ENCODE results near the gene ZNF266. TPM values are rescaled to one million over a fixed set of nuclear protein-coding genes. Genes with fewer than 3 reads are reported as not detected.

ZNF266 gene
- total RNA-seq: 10.4 TPM
- long read RNA-seq, partial matches to known transcripts: 0 of 12 reads
- long read RNA-seq, other reads (novel, unspliced or antisense): 8 of 12 reads

DNA sequence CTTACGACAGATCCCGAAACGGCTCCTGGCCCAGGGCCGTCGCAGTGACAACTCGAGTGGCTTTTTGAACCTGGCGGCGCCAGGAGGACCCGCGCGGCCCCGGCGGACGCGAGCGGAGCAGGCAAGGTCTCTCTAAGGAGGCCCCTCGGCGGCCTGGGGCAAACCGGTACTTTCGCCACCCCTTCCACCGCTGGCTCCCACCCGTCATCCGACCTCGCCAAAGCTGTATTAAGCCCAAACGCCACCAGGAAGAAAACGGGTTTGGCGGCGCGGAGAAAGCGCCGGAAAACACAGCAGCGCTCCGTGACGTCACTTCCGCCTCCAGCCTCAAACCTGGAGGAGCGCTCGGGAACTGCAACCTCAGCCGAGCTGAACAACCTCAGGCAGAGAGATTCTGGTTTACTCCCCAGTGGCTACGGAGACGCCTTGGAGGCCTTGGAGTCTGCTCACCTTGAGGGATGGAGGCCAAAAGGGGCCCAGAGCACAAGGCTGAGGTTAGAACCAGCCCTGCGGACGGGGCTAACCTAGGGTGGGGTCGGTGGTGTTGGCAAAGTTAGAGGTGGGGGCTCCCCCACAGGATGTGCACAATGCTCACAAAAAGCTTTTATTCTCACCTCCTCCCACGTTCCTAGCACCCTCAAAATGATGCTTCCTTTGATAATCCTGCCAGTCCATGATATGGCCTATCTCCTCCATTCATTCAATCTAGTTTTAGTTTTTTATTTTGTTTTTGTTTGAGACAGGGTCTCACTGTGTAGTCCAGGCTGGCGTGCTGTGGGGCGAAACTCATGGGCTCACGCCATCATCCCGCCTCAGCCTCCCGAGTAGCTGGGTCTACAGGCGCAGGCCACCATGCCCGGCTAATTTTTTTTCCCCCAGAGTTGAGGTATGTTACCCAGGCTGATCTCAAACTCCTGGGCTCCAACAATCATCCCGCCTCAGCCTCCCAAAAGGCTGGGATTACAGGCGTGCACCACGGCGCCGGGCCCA, at the start of gene ZNF266:
Gene ZNF266 (minus strand): TSS at position 295 of the 990 bp plus-strand sequence. CDS start 15,484 bp downstream, outside the sequence.
- ATAC-seq (ENCODE audit: poor library complexity) (peak; percentile 98), DNase-seq (peak; percentile 93)
- intact Hi-C loops (cut with DNase I): no loop called here

DNA sequence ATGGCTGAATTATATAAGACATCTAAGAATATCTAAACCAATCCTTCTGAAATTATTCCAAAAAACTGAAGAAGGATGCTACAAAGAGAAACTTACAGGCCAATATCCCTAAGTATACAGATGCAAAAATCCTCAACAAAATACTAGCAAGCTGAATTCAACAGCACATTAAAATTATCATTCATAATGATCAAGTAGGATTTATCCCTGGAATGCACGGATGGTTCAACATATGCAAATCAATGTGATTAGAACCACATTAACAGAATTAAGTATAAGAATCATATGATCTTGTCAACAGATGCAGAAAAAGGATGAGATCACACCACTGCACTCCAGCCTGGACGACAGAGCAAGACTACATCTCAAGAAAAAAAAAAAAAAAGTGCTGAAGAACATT, 49.8 kb upstream of the ZNF266 start:
- ATAC-seq (ENCODE audit: poor library complexity) (no peak), DNase-seq (no peak)
- intact Hi-C loops (cut with DNase I): no loop called here

DNA sequence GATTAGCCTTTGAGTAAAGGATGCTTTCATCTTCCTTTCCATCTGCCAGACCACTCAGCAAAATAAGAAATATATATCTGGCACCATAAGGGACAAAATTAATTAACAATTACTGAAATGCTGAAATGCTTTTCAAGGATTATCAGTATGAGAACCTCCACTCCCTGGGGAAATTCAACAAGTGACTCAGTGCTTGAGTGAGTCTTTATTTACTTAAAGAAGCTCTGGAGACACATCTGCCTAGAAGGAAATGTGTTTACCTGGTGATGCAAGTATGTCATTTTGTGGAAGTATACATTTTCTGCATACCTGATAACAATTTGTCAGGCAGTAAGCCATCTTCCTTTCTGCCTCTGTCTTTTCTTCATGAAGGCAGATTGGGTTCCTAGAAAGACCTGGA, 39.6 kb upstream of the ZNF266 start:
- no peak for ATAC-seq (ENCODE audit: poor library complexity)
- intact Hi-C loops (cut with DNase I): no loop called here
- DNase-seq: no peak

DNA sequence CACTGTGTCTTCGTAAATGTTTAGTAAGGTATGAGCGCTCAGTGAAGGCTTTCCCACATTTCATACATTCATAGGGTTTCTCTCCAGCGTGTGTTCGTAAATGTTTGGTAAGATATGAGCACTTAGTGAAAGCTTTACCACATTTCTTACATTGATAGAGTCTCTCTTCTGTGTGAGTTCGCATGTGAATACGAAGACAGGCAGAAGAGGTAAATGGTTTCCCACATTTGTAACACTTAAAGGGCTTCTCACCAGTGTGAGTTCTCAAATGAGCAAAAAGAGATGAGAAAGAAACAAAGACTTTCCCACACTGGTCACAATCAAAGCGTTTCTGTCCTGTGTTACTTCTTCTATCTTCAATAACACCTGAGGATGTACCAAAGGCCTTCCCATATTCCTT, 31.8 kb upstream of the ZNF266 start:
- intact Hi-C loops (cut with DNase I): no loop called here
- ATAC-seq (ENCODE audit: poor library complexity) (no peak), DNase-seq (no peak)

DNA sequence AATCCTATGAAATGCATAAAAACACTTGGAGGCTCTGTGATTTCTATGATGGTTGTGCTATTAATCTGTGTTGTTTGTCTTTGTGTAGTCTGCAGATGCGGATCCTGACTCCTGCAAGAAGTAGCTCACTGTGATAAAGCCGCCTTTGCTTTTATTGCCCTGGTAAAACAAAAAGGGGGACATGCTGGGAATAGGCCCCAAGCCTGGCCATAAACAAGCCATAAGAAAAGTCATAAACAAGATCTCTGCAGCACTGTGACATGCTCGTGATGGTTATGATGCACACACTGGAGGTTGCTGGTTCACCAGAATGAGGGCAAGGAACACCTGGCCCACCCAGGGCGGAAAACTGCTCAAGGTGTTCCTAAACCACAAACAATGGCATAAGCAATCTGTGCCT, 26.6 kb upstream of the ZNF266 start:
- DNase-seq (no peak), ATAC-seq (ENCODE audit: poor library complexity) (no peak)
- intact Hi-C loops (cut with DNase I): no loop called here

DNA sequence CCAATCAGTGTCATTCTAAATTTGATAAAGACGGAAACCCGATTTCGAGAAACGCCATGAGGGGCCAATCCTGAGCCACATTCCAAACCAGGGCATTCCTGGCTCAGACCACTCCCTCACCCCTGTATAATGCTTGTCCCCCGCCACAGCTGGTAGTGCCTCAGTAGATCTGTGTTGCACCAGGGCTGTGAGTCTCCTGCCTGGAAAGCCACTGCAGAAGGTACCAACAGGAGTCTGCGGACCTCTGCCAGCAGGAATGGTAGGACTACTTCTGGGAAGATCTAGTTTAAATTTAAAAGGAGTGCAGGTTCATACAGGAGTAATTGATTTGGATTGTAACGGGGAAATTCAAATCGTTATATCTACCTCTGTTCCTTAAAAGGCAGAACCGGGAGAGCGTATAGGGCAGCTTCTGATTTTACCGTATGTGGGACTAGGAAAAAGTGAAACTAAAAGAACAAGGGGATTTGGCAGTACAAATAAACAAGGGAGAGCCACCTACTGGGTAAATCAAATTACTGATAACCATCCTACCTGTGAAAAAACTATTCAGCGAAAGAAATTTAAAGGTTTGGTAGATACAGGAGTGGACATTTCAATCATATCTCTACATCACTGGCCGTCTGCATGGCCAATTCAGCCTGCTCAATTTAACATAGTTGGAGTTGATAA, 20.8 kb upstream of the ZNF266 start:
- DNase-seq (no peak), ATAC-seq (ENCODE audit: poor library complexity) (no peak)
- intact Hi-C loops (cut with DNase I): no loop called here

DNA sequence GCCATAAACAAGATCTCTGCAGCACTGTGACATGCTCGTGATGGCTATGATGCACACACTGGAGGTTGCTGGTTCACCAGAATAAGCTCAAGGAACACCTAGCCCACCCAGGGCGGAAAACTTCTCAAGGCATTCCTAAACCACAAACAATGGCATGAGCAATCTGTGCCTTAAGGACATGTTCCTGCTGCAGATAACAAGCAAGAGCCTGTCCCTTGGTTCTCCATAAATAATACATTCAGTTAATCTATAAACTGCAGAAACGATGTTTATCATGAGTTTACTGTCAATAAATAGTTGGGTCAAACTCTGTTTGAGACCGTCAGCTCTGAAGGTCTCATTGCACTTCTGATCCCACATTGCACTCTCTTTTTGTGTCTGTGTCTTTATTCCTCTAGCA, 18.6 kb upstream of the ZNF266 start:
- intact Hi-C loops (cut with DNase I): no loop called here
- ATAC-seq (ENCODE audit: poor library complexity) (no peak), DNase-seq (no peak)

DNA sequence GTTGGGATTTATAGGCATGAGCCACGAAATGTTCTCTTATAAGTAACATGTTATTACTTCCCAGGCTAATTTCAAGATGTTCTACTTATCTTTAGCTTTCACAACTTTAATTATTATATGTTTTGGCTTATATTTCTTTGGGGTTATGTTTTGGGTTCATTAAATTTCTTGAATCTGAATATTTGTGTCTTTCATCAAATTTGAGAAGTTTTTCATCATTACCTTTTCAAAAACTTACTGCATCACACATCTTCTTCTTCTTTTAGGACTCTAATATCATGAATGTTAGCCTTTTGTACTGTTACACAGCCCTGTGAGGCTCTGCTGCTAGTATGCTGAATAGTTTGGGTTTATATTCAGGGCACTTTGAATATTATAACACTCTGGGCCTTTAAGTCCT, 9.7 kb upstream of the ZNF266 start:
- ATAC-seq (ENCODE audit: poor library complexity): no peak
- no peak for DNase-seq
- intact Hi-C loops (cut with DNase I): no loop called here

DNA sequence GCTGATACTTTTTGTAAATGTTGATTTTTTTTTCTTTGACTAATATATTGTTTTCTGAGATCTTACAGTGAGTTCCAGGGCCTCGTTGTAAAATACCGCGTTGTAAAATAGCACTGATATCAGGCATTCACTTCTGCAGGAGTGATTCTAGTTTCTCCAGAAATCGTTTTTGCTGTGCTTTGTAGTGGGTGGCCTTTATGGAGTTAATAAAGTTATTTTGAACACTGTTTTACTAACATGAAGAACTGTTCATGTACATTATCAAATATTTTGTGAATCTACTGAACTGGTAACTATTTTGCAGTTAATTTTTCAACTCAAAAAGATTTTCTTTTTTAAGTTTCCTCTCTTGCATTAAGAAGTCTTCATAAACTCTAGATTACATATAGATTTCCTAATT, 985 bp upstream of the ZNF266 start:
- intact Hi-C loops (cut with DNase I): no loop called here
- no peak for ATAC-seq (ENCODE audit: poor library complexity)
- DNase-seq: no peak

DNA sequence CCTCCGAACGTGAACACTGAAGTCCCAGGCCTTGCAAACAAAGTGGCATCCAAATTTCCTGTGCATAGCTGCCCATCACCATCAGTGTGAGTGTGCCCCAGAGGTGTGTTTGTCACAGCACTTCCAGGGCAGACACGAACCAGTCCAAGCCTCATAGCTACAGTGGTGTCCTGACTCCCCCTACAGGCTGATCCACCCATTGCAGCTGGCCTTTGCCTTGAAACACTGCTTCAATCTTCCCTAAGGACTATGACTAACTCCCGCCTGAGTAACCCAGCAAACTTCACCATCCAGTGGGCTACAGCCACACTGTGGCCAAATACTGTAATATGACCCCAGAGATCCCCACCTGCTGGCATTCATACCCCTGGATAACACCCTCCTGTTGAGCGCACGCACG, 3.9 kb downstream of the ZNF266 start:
- intact Hi-C loops (cut with DNase I): no loop called here
- DNase-seq (no peak), ATAC-seq (ENCODE audit: poor library complexity) (no peak)

DNA sequence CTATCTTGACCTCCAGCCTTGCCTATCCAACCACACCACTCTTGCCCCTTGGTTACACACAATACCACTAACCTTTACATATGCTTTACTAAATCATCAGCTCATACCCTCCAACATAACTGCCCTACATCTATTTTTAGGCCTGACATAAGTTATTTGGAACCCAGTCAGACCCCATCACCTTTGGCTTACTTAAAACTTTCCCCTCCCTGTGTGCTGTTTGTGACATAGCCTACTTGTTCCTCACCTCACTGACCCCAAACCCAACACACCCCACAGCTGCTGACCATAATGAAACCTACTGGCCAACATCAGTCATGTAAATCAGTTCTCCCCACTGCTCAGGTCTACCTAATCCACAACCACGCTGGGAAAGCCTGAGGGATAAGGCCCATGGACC, 4.9 kb downstream of the ZNF266 start:
- peak; percentile 10 for ATAC-seq (ENCODE audit: poor library complexity)
- intact Hi-C loops (cut with DNase I): no loop called here
- no peak for DNase-seq

DNA sequence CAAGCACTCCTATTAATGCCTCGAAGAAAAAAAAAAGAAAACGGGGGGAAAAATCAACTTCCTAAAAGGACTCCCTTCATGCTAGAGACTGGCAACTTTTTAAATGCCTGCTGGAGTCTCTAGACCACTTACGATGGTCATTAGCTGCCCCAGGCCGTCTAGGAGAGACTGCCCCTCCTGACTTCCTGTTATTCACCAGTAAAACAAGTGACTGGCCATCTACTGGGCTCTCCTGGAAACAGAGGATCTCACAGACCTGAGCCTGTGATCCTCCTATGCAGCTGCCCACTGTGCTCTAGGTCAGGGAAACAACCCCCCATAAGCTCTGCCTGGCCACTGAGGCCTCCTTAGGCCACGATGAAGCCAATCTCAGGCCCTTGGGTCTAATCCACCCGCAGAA, 7.4 kb downstream of the ZNF266 start:
- intact Hi-C loops (cut with DNase I): no loop called here
- no peak for DNase-seq
- ATAC-seq (ENCODE audit: poor library complexity): no peak

DNA sequence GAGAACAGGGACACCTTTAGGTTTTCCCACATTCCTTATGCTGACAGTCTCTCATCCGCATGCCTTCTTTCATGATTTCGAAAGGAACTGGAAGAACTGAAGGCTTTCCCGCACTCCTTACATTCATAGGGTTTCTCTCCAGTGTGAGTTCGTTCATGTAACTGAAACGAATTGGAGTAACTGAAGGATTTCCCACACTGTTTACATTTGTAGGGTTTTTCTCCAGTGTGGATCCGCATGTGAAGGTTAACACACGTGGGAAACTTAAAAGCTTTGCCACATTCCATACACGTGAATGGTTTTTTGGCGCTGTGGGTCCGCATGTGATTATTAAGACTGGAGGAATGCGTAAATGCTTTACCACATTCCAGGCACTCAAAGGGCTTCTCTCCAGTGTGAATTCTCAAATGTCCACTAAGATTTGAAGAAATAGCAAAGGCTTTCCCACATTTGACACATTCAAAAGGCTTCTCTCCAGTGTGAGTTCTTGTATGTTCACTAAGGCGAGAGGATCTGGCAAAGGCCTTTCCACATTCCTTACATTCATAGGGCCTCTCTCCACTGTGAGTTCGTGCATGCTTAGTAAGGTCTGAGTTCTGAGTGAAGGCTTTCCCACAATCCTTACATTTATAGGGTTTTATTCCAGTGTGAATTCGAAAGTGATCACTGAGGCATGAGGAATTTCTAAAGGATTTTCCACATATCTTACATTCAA, 22.0 kb downstream of the ZNF266 start:
- no peak for ATAC-seq (ENCODE audit: poor library complexity)

DNA sequence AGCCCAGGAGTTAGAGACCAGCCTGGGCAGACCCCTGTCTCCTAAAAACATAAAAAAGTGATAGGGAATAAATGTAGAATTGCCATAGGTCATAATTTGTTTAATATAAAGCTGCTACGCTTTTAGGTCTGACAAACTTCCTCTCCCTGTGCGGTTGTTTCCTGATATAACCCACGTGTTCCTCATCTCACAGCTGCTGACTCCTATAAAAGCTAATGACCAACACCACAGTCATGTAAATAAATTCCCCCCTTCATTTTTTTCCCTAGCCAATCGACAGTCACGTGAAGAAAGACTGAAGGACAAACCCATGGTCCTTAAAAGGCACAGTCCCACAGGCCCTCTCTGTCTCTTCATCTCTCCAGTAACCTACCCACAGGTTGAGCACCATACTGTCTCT, 27.5 kb downstream of the ZNF266 start:
- ATAC-seq (ENCODE audit: poor library complexity): no peak

More for the DNA sequence above, 22.0 kb downstream of the ZNF266 start:
- no peak for DNase-seq
- intact Hi-C loops (cut with DNase I): no loop called here

DNA sequence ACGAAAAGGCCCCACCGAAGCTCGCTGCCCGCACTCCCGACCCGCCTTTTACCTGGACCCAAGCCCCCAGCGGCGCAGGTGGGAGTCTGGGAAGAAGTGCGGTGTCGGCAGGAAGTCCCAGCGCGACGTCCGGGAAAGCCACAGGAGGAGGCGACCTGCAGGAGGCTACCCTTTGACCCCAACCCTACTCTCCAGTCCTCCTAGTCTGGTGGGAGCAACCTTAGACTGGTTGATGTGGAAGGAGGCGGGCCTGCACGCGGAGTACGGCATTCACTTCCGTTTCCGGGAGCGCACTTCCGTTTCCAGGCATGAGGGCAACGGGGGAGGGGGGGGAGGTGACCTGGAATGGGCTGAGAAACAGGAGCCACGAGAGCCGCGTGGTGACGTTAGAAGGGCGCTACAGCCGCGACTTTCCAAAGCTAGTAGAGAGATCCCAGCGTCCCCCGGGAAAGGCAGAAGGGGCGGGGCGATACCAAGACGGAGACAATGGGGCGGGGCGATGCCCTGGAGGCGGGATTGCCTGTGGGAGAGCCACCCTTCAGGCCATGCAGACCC, 28.5 kb downstream of the ZNF266 start:
- intact Hi-C loops (cut with DNase I): no loop called here
- ATAC-seq (ENCODE audit: poor library complexity): peak; percentile 98
- DNase-seq: peak; percentile 87

More for the DNA sequence above, 27.5 kb downstream of the ZNF266 start:
- intact Hi-C loops (cut with DNase I): no loop called here
- DNase-seq: no peak

DNA sequence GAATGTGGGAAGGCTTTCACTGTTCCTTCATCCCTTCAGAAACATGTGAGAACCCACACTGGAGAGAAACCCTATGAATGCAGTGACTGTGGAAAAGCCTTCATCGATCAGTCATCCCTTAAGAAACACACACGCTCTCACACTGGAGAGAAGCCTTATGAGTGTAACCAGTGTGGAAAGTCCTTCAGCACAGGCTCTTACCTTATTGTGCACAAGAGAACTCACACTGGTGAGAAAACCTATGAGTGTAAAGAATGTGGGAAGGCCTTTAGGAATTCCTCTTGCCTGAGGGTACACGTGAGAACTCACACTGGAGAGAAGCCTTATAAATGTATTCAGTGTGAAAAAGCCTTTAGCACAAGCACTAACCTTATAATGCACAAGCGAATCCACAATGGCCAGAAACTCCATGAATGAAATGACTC, 54.0 kb downstream of the ZNF266 start:
- DNase-seq (no peak), ATAC-seq (ENCODE audit: poor library complexity) (no peak)
- intact Hi-C loops (cut with DNase I): no loop called here

DNA sequence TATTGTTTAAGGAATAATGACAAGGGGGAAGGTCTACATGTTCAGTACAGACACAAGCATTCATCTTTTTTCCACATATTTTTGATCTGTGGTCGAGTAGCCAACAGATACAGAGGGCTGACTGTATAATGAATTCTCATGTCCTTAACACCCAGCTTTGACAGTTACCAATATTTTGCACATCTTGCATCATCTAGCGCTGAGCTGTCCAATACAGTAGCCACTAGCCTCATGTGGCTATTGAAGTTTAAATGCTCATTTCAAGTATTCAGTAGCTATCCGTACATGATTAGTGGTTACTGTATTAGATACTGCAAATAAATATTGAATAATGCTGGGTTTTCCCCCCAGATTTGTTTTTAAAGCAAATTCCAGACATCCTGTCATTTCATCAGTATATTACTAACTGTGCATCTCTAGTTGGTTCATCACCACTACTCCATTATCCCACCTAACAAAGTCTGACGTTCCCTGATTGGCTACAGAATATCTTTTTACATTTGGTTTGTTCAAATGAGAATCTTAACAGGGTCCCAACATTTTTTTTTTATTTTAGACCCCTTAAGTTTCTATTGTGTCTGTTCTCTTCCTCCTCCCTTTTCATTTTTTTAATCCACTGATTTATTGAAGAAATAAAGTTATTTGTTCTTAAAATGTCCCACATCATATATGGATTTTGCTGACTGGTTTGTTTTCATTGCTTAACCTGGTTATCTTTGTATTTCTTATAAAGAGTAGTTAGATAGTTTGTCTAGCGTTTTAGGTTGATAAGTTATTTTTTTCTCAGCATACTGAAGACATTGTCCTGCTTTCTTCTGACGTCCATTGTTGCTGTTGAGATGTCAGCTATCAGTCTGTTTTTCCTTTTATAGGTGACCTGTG, 64.4 kb downstream of the ZNF266 start:
- intact Hi-C loops (cut with DNase I): no loop called here
- DNase-seq (no peak), ATAC-seq (ENCODE audit: poor library complexity) (no peak)

DNA sequence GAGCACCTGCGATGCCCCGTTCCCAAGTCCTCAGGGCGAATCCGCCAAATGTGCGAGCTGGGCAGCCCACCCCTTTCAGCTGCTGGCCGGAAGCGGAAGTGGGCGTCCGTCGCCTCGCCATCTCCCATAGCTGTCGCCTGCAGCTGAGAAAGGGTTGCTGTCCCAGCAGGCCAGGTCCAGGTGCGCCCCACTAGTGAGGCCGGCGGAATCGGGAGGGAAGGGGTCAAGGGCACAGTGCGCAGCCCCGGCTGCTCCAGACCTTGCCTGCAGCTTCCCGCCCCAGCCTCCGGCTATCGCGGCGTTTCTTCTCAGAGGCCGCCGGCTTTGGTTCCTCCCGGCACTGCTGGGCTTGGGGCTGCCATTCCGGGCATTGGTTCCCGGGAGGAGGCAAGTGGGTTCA, 72.5 kb downstream of the ZNF266 start, which contains the start of gene ZNF177:
Gene ZNF177 (plus strand): TSS at position 109 of the 400 bp plus-strand sequence. CDS start 15,299 bp downstream, outside the sequence.
- intact Hi-C loops (cut with DNase I): no loop called here
- DNase-seq (no peak), ATAC-seq (ENCODE audit: poor library complexity) (peak; percentile 20)

Measured in Right ventricle myocardium superior (tissue), 1 donor.